Hematopoietic multipotent progenitor cell treated with erythropoietin and hydrocortisone succinate and interleukin-3 and kit ligand, for 15 days (in vitro differentiated cells): ENCODE results near the gene CDH22.
A peak's percentile ranks its signal among the peaks of the same experiment; 100 is the strongest.

ENCODE experiments used
- DNase-seq: peaks from one replicate; pipeline ENCODE4 v3.0.0-alpha.2; 2015; ENCODE audit warnings: low spot score

CDH22 gene

DNA sequence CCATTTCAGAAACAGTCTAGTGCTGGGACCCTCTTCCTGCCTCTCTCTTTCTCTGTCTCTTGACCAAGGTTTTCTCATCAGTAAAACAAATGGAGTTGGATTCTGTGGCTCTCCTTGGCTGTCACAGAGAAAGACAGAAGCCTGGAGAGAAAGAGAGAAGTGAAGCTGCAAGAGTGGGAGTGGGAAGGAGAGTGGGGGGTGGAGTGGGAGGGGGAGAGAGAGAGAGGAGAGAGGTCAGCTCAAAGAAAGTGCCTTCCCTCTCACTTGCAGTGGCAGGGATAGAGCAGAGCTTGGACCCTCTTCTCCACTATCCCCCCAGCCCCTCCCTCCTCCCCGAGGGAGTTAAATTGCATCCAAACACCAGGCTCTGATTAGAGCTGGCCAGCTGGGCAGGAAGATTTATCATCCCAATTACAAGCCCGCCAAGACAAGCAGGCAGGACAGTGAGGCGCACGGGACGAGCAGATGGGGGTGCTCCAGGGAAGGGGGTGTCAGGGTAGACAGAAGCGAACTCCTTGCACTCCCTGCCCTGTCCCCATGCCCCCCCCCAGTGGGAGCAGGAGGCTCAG is 115.8 kb downstream of the CDH22 start:
- DNase-seq = no peak

DNA sequence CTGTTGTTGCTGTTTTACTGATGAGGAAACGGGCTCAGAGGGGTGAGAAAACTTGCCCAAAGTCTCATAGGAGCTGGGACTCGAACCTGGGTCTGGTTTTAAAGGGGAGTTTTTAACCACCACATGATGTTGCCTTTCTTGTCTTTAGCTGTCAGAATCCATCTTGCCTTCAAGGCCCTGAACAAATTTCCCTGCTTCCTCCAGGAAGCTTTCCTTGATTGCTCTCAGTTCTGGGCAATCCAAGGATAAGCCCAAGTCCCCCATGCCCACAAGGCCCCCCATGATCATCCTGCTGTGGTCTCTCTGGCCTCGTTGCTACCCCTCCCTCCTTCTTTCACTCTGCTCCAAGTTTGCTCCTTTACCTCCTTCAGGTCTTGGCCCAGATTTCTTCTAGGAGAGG is 116.7 kb downstream of the CDH22 start:
- no peak for DNase-seq

- DNase-seq = no peak
These were observed 117.1 kb downstream of the CDH22 start for GRCh38 chr20:46191168-46191540.

DNA sequence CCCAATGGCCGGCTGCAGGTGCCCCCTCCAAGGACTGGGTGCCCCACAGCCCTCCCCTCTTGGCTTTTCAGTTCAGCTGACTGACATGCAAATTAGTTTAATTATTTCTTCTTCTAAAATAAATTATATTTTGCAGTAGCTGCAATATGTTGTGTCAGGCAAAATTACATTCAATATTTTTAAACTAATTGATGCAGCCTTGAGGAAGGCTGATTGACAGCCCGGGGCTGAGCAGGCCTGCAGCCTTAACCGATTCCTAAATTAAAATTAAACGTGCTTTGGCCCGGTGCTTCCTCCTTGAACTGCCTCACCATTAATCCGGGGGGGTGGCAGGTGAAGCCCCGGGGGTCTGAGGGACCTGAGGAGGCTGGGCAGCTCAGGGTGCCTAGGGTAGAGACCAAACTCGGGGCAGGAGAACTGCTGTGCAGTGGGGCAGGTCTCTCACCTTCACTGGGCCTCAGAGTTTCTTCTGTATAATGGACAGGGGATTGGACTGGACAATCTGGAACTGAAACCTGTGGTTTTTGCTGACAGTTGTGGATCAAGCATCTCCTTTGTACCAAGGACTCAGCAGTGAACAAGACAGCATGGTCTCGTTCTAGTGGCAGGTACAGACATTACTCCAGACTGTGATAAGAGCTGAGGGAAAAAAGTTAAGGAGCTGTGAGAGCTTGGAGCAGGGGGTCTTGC is 117.7 kb downstream of the CDH22 start:
- DNase-seq = no peak

- no peak for DNase-seq
These were observed 119.3 kb downstream of the CDH22 start for GRCh38 chr20:46188866-46189541.

DNA sequence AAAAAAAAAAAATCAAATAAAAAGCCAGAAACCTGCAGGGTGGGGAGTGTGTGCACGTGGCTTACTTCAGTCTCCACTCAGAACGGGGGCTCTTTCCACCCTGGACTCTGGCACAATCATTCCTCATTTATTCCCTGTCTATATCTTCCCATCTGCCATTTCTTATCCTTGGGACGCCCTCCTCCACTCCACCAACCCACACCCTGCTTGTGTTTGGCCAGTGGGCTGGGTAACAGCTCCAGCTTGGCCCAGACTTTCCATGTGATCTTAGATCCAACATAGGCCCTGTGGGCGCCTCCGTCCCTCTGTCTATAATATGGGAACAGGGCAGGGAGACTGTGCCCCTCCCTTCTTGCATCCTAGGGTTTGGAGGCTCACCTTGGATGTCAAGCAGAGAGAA is 122.1 kb downstream of the CDH22 start:
- no peak for DNase-seq

DNA sequence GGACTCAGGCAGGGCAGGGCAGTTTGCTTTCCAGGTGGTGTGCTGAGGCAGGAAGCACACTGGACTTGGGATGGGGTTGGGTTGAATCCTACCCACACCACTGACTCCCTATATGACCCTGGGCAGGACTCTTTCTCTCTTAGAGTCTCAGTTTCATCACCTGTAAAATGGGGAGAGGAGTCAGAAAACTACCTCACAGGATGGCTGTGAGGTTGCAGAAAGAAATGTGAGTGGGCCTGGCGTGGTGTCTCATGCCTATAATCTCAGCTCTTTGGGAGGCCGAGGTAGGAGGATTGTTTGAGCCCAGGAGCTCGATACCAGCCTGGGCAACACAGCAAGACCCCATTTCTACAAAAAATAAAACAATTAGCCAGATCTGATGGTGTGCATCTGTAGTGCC is 122.9 kb downstream of the CDH22 start:
- no peak for DNase-seq

DNA sequence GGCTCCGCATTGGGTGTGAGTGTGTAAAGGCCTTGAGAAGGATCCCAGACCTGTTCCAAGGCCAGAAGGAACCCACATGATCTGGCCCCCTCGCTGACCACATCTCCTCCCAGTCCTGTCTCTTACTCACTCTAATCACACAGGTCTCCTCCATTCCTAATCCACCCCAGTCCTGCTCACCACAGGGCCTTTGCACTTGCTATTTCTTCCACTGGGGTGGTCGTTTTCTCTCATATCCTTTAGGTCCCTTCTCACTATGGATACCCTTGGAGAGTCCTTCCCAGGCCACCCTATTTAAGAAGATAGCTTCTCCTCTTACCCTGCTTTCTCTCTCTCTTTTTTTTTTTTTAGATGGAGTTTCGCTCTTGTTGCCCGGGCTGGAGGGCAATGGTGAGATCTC is 124.5 kb downstream of the CDH22 start:
- DNase-seq = no peak

DNA sequence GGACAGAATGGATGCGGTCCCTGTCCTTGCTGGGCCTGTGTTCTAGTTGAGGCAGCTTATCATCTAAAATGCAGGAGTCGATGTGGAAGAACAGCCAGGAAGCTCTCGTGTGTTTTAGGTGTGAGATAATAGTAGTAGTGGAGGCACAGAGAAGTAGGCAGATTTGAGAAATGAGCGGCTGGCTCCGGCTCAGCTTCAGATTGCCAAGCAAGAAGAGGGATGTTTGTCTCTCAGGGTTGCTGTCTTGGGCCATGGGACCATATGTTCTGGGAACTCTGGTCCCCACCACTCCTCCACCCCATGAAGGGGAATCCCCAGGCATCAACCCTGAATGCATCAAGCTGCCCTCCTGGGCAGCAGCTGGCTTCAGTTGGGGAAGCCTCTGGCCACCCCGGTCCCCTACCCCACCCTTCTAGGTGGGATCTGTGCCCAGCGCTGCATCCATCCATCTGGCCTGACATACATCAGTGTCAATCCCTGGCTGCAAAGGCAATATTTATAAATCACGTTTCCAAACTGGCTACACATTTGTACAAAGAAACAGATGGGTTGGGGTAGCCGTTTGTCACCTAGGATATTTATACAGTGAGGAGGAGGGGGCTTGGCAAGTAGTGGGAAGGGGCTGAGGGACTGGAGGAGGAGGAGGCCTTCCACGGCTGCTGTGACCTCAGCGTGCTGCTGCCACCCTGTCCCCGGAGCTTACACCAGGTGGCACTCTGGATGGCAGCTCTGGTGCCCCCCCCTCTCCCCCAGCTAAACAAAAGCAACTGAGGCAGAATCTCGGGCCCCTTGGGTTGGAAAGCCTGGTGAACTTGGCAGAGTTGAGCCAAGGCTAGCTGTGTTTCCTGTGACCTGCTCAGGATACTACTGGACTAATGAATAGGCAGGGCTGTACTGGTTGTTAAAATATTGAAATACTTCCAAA is 125.8 kb downstream of the CDH22 start:
- no peak for DNase-seq

DNA sequence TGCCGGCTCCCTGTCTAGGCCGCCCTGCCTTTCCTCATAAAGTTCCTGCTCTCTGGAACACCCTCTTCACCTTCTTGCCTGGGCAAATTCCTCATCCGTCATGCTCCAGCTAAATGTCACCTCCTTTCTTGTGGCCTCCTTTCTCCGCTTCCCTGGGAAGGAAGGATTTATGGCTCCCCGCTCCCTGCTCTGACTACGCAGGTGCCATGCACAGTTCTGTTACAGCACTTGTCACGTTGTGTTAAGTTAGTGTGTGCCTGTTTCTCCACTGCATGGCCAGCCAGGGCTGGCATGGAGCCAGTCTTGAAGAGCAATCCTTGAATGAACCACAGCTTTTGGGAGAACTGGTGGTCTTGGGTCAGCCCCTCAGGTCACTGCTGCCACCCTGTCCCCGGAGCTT is 128.4 kb downstream of the CDH22 start:
- DNase-seq = no peak

DNA sequence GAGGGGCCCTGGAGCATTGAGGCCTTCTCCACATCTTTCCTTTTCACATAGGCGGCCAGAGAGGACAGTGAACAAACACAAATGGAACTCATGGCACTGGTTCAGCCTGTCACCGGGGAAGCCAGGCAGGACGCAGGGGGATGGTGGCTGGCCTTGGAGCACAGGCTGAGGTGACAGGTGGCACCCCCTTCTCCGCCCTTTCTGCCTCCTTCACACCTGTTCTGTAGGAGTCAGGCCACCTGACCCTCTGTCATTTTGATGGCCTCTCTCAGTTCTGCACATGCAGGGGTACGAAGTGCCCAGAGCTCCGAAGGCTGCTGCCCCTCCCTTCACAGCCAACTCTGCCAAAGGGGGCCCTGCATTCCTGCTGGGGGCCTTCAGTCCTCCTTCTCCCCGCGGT is 129.4 kb downstream of the CDH22 start:
- DNase-seq = no peak

DNA sequence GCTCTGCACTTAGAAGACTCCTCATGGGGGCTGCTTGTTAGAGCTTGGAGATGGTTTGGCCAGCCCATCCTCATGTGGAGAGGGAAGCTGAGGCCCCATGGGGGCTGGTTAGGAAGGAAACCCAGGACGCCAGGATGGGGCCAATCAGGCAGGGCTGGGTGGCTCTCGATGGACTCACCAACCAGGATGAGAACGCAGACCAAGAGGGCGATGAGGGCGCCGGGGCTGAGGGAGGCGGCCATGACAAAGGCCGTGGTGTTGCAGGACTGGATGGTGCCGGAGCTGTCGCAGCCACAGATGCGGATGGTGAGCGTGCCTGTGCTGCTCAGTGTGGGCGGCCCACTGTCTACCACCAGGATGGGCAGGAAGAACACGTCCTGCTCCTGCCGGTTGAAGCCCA is 130.5 kb downstream of the CDH22 start:
- DNase-seq = no peak

GRCh38 chr20:46176739-46177378 is 131.4 kb downstream of the CDH22 start:
- no peak for DNase-seq

GRCh38 chr20:46175127-46175494 is 133.2 kb downstream of the CDH22 start:
- no peak for DNase-seq

DNA sequence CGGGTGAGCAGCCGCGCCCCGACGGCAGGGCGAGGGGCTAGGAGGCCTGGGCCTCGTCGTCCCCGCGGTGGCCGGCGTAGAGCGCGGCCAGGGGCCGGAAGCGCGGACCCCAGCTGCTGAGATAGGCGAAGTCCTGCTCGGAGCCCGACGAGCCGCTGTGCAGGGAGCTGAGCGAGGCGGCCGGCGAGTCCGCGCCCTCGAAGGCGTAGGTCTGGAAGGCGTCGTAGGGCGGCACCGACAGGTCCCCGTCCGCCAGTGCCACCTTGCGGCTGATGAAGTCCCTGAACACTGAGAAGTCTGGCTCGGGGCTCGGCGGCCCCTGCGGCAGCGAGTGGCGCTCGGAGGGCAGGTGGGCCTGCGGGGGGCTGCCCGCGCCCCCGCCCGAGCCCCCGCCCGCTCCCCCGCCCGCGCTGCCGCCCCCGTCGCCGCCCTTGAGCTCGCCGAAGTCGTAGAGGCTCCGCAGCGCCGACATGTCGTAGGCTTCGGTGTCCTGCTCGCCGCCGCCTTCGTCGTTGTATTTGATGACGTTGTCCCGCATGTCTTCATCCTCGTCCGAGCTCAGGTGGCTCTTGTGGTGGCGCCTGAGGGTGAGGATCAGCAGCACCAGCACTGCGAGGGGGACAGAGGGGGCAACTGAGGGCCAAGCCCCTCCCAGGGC is 133.7 kb downstream of the CDH22 start:
- peak; percentile 60 for DNase-seq

GRCh38 chr20:46173652-46174468 is 134.4 kb downstream of the CDH22 start:
- DNase-seq = no peak

DNA sequence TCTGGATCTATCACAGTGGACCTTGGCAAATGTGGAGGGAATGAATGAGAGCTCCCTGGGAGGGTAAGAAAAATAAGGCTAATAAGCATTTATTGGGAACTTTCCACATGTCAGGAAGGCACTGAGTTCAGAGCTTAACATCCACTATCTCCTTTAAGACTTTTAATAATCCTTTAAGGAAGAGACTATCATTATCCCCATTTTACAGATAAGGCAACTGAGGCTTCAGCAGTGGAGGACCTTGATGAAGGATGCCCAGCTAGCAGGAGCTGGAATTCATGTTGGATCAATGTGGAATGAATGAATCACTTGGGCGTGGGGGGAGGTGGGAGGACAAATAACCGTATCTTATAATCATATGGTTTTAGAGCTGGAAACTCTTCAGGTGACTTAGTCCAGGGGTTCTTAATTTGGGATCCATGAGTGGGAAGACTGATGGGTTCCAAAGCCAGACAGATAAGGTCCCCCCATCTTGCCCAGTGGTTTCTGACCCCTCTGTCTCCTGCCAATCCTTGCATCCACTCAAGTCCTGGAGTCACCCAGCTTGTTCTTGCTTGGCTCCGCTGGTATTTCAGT is 135.2 kb downstream of the CDH22 start:
- DNase-seq = no peak

- no peak for DNase-seq
These were observed 135.8 kb downstream of the CDH22 start for GRCh38 chr20:46172455-46172854.

DNA sequence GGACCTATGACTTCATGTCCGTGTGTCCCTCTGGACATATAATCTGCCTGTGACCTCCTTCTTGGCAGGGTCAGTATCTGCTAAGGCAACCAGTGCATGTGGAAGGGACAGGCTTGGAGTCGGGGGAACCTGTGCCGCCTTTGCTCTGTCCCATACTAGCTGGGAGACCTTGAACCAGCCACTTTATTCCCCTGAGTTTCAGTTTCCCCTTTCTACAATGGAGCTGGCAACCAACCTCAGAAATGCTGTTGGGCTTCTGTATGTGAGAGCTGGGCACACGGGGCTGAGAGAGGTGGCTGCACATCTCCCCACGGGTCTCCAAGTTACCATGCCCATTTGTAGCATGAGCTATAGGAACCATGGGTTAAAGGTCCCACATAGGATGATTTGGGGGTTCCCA is 136.4 kb downstream of the CDH22 start:
- DNase-seq = no peak

DNA sequence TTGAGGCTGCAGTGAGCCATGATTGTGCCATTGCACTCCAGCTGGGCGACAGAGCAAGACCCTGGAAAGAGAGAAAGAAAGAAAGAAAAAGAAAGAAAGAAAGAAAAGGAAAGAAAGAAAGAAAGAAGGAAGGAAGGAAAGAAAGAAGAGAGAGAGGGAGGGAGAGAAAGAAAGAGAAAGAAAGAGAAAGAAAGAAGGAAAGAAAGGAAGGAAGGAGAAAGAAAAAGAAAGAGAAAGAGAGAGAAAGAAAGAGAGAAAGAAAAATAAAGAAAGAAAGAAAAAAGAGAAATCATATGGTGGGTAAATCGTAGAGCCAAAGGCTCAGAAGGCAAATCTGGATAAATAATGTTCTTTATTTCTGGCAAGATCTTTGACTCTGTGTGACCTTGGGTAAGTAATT is 136.8 kb downstream of the CDH22 start:
- no peak for DNase-seq
